Measurements from ENCODE around the gene AIFM1. TPM values are rescaled to one million over a fixed set of nuclear protein-coding genes. Genes with fewer than 3 reads are reported as not detected.

Gene AIFM1
- total RNA-seq, 4 donors from 2014 or later: 15.9 to 23.4 (median 21.6) TPM

DNA sequence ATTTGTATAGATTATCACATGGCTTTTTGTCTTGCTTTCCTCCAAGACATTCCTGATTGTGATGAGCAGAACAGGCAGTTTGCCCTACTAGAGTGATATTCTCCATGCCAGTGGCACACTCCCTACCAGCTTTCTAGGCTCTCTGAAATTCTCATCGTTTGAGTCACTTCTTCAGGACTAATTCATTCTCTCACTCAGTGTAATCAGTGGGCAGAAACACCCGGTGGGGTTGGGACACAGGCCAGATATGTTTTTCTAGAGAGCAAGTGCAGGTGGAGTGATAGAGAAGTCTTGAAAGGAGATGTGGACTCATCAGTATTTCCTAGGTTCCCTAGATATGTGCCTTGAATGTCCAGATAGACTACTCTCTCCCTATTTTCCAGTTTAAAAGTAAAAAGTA, 19.2 kb upstream of the AIFM1 start:
- intact Hi-C loops (cut with DNase I): no loop called here
- H3K4me3 ChIP-seq: no peak overlapping the region
- H3K36me3 ChIP-seq: no peaks in the 10 kb centered on the region
- TF ChIP-seq POLR2A (IDR thresholded peaks at IDR 0.05; ENCODE audit: low read depth): no peak
- TF ChIP-seq, protein P1, sequence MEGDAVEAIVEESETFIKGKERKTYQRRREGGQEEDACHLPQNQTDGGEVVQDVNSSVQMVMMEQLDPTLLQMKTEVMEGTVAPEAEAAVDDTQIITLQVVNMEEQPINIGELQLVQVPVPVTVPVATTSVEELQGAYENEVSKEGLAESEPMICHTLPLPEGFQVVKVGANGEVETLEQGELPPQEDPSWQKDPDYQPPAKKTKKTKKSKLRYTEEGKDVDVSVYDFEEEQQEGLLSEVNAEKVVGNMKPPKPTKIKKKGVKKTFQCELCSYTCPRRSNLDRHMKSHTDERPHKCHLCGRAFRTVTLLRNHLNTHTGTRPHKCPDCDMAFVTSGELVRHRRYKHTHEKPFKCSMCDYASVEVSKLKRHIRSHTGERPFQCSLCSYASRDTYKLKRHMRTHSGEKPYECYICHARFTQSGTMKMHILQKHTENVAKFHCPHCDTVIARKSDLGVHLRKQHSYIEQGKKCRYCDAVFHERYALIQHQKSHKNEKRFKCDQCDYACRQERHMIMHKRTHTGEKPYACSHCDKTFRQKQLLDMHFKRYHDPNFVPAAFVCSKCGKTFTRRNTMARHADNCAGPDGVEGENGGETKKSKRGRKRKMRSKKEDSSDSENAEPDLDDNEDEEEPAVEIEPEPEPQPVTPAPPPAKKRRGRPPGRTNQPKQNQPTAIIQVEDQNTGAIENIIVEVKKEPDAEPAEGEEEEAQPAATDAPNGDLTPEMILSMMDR (IDR thresholded peaks at IDR 0.05): no peak
- no peak for TF ChIP-seq EP300 (IDR thresholded peaks at IDR 0.05)
- no peak for TF ChIP-seq POLR2AphosphoS5 (IDR thresholded peaks at IDR 0.05)
- WGBS: 66% methylated on average over 2 of the region's 2 CpGs
- no peaks in the 10 kb centered on the region for H3K27me3 ChIP-seq
- H3K27ac ChIP-seq (replicated peaks in 1 of 4): no peak overlapping the region
- H3K4me1 ChIP-seq: no peaks in the 10 kb centered on the region
- H3K9me3 ChIP-seq: no peaks in the 10 kb centered on the region
- DNase-seq (ENCODE audit: extremely low spot score): no peak

DNA sequence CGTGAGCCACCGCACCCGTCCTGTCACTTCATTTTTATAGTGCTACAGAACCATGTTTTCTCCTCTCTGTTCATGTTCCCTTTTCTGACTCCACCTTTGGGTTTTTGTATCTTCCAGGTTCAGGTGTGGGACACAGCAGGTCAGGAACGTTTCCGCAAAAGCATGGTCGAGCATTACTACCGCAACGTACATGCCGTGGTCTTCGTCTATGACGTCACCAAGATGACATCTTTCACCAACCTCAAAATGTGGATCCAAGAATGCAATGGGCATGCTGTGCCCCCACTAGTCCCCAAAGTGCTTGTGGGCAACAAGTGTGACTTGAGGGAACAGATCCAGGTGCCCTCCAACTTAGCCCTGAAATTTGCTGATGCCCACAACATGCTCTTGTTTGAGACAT, 18.5 kb upstream of the AIFM1 start:
- no peaks in the 10 kb centered on the region for H3K9me3 ChIP-seq
- WGBS: 89% methylated on average over 11 of the region's 11 CpGs
- no peak for DNase-seq (ENCODE audit: extremely low spot score)
- H3K36me3 ChIP-seq: no peaks in the 10 kb centered on the region
- TF ChIP-seq POLR2A (IDR thresholded peaks at IDR 0.05; ENCODE audit: low read depth): no peak
- TF ChIP-seq EP300 (IDR thresholded peaks at IDR 0.05): no peak
- TF ChIP-seq, protein P1 (IDR thresholded peaks at IDR 0.05): no peak
- no peak for TF ChIP-seq POLR2AphosphoS5 (IDR thresholded peaks at IDR 0.05)
- no peak overlapping the region for H3K27ac ChIP-seq (replicated peaks in 1 of 4)
- intact Hi-C loops (cut with DNase I): no loop called here
- H3K4me1 ChIP-seq: no peaks in the 10 kb centered on the region
- H3K27me3 ChIP-seq: no peaks in the 10 kb centered on the region
- no peak overlapping the region for H3K4me3 ChIP-seq

DNA sequence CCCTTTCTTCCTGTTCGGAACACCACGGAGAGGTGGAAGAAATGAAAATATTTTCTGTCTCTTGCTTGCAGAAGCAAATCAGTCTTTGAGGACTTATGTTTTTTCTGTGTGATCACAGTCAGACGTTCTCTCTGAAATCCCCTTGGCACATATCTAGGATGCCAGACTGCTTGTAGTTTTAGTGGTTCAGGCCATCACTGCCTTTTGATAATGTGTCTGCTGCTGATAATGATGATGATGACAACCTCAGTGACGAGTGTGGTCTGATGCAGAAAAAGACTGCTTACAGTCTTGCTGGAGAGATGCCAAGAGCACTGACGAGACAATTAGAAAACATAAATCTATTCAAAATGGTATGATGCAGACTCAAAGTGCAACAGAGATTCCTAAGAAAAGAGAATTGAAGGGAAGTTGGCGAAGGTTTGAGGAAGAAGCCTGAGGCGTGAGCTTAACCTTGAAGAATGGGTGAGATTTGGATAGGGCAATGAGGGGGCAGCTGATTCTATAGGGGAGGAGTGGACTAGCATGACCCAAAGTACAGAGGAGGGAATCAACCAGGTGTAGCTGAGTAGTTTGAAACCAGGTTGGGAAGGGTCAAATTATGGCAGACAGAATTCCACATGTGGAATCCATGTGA, 14.1 kb upstream of the AIFM1 start:
- intact Hi-C loops (cut with DNase I): no loop called here
- no peaks in the 10 kb centered on the region for H3K9me3 ChIP-seq
- no peak overlapping the region for H3K27ac ChIP-seq (replicated peaks in 1 of 4)
- TF ChIP-seq EP300 (IDR thresholded peaks at IDR 0.05) (no peak), POLR2A (IDR thresholded peaks at IDR 0.05; ENCODE audit: low read depth) (no peak), POLR2AphosphoS5 (IDR thresholded peaks at IDR 0.05) (no peak)
- TF ChIP-seq, protein P1 (IDR thresholded peaks at IDR 0.05): no peak
- H3K36me3 ChIP-seq: no peaks in the 10 kb centered on the region
- H3K4me3 ChIP-seq: no peak overlapping the region
- no peak for DNase-seq (ENCODE audit: extremely low spot score)
- 53% methylated on average over 7 of the region's 7 CpGs for WGBS
- H3K4me1 ChIP-seq: peaks cover 0 to under 1% (median 0%) of the 10 kb centered on the region in 4 donors
- H3K27me3 ChIP-seq: no peaks in the 10 kb centered on the region

DNA sequence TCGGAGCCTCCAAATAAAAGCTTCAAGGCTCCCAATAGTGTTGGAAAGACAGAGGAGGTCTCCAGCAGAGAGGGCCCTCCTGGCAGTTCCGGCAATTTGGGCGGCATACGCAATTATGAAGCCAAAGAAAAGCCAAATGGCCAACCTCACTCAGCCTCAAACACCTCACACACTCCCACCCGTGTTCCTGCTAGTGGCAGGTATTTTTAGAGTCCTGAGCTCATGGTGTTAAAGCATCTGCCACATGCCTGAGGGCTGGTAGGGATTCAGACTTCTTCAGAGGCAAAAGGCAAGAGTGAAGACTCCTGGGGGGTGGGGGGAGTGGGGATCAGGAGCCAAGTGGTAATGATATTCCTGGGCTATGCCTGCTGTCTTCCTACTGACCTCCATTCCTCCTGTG, 13.5 kb upstream of the AIFM1 start:
- H3K27ac ChIP-seq (replicated peaks in 1 of 4): no peak overlapping the region
- no peak overlapping the region for H3K4me3 ChIP-seq
- 93% methylated on average over 5 of the region's 5 CpGs for WGBS
- H3K36me3 ChIP-seq: no peaks in the 10 kb centered on the region
- no peaks in the 10 kb centered on the region for H3K27me3 ChIP-seq
- intact Hi-C loops (cut with DNase I): no loop called here
- TF ChIP-seq EP300 (IDR thresholded peaks at IDR 0.05): no peak
- TF ChIP-seq POLR2AphosphoS5 (IDR thresholded peaks at IDR 0.05): no peak
- TF ChIP-seq POLR2A (IDR thresholded peaks at IDR 0.05; ENCODE audit: low read depth): no peak
- TF ChIP-seq, protein P1 (IDR thresholded peaks at IDR 0.05): no peak
- H3K9me3 ChIP-seq: no peaks in the 10 kb centered on the region
- peaks cover 0 to 6% (median 4%) of the 10 kb centered on the region in 4 donors for H3K4me1 ChIP-seq
- no peak for DNase-seq (ENCODE audit: extremely low spot score)

DNA sequence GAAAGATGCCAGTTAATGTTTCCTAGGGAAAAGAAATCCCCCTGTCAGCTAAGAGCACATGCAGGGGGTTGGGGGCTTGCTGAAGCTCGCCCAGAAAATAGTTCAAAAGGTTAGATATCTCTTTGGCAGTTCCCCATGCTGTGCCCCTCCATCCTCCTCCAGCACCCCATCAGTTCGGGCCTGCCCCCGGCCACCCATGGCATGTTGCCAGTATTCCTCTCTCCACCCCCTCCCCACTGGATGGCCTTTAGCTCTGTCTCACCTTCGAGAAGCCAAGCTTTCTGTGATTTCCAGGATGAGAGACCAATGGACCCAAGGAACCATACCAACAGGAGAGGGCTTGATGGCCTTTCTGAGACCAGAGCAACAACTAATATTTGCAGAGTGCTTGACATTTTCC, 11.3 kb upstream of the AIFM1 start:
- DNase-seq (ENCODE audit: extremely low spot score): no peak
- Histone ChIP-seq H3K27me3 (peaks cover 0 to 5% (median 0%) of the 10 kb centered on the region in 4 donors), H3K9me3 (no peaks in the 10 kb centered on the region), H3K4me1 (peaks cover 0 to 18% (median 16%) of the 10 kb centered on the region in 4 donors), H3K27ac (replicated peaks in 1 of 4) (no peak overlapping the region), H3K4me3 (no peak overlapping the region), H3K36me3 (no peaks in the 10 kb centered on the region)
- TF ChIP-seq POLR2AphosphoS5 (IDR thresholded peaks at IDR 0.05) (no peak), POLR2A (IDR thresholded peaks at IDR 0.05; ENCODE audit: low read depth) (no peak)
- TF ChIP-seq, protein P1 (IDR thresholded peaks at IDR 0.05): no peak
- 70% methylated on average over 4 of the region's 4 CpGs for WGBS
- intact Hi-C loops (cut with DNase I): no loop called here
